A673 (cell line): ENCODE measurements around the gene LXN. TPM values are rescaled to one million over a fixed set of nuclear protein-coding genes. Genes with fewer than 3 reads are reported as not detected.

Experiments used
- BruUV-seq: library from RNA; stranded (reverse); fragments of 400-500 nt; replicated peaks from 2 replicates; lab custom pipeline; 2021; lab: Mats Ljungman, UMichigan
- CTCF ChIA-PET: fragments of 300-600 bp; sonication (Branson Sonifier 250); formaldehyde crosslinking; loops from one replicate; lab custom pipeline; 2022; ENCODE audit warnings: antibody characterized with exemption; lab: Charles Lee
- POLR2A ChIA-PET: fragments of 300-600 bp; sonication (Branson Sonifier 250); formaldehyde crosslinking; loops from one replicate; lab custom pipeline; 2022; ENCODE audit warnings: antibody characterized with exemption; ENCODE audit not compliant: low non-redundant PET; lab: Charles Lee
- DNase-seq: peaks from one replicate; pipeline ENCODE4 v3.0.0-alpha.2; 2015; ENCODE audit warnings: low spot score
- H3K27ac ChIP-seq: fragments of 200-600 bp; sonication (generic); 2 replicates; pipeline ENCODE4 v1.5.1; 2016; ENCODE audit warnings: mixed run types, low read depth, mild to moderate bottlenecking, mixed read lengths, antibody characterized with exemption, low read length; ENCODE audit not compliant: poor library complexity, severe bottlenecking
- H3K27me3 ChIP-seq: fragments of 200-600 bp; sonication (generic); replicated peaks from 2 replicates; pipeline ENCODE4 v1.6.1; 2017; ENCODE audit warnings: mixed run types, low read depth, mild to moderate bottlenecking, mixed read lengths, antibody characterized with exemption, low read length; ENCODE audit not compliant: insufficient read depth, poor library complexity
- H3K36me3 ChIP-seq: fragments of 200-600 bp; sonication (generic); 2 replicates; pipeline ENCODE4 v1.6.1; 2016; ENCODE audit warnings: mixed run types, mild to moderate bottlenecking, mixed read lengths, antibody characterized with exemption, low read length; ENCODE audit not compliant: insufficient read depth, poor library complexity, severe bottlenecking
- H3K4me1 ChIP-seq: fragments of 200-600 bp; sonication (generic); 2 replicates; pipeline ENCODE4 v1.6.1; 2017; ENCODE audit warnings: mixed run types, mild to moderate bottlenecking, mixed read lengths, antibody characterized with exemption, low read length; ENCODE audit not compliant: insufficient read depth, poor library complexity, severe bottlenecking
- H3K4me3 ChIP-seq: fragments of 200-600 bp; sonication (generic); 2 replicates; pipeline ENCODE4 v1.5.1; 2016; ENCODE audit warnings: low read depth, mixed run types, mild to moderate bottlenecking, mixed read lengths, low read length; ENCODE audit not compliant: poor library complexity, severe bottlenecking
- H3K9me3 ChIP-seq: fragments of 200-600 bp; sonication (generic); 2 replicates; pipeline ENCODE4 v1.6.1; 2016; ENCODE audit warnings: mixed run types, low read depth, mild to moderate bottlenecking, mixed read lengths, antibody characterized with exemption, low read length; ENCODE audit not compliant: poor library complexity, severe bottlenecking
- CTCF ChIP-seq: fragments of 300-800, 200-600 bp; sonication (generic); conservative IDR thresholded peaks from 2 replicates; pipeline ENCODE4 v1.5.1; 2017; ENCODE audit warnings: low read depth, mild to moderate bottlenecking, antibody characterized with exemption, low read length, moderate library complexity, mixed read lengths
- EZH2 ChIP-seq: fragments of 200-600 bp; sonication (generic); IDR thresholded peaks from 2 replicates; pipeline ENCODE4 v1.6.1; 2017; ENCODE audit warnings: borderline replicate concordance, low read depth, mild to moderate bottlenecking, mixed read lengths, antibody characterized with exemption, low read length; ENCODE audit not compliant: poor library complexity, severe bottlenecking
- intact Hi-C: fragments of 100-400 bp; cut with micrococcal nuclease; formaldehyde crosslinking; loops from one replicate; pipeline ENCODE4 v1.10.0; 2022; ENCODE audit not compliant: unreplicated experiment
- total RNA-seq: library from RNA; stranded (reverse); gene quantifications from 2 replicates; pipeline ENCODE4 v1.2.3, GENCODE V29; 2021

The LXN gene
- total RNA-seq, 1 experiment from 2014 or later = 4.5 TPM

GRCh38 chr3:158717576-158717975 is 45.1 kb upstream of the LXN start:
- BruUV-seq = no TSS peak
- intact Hi-C loops = no loop called here
- DNase-seq = no peak
- CTCF ChIA-PET = no interaction called here
- no peaks in the 10 kb centered on the region for H3K9me3 ChIP-seq
- POLR2A ChIA-PET = interaction anchor here (0.7 kb wide), 1 partner anchor 28 kb away, joined by 3 read pairs; no protein-coding TSS in a partner anchor
- no peak overlapping the region for H3K4me3 ChIP-seq
- TF ChIP-seq EZH2 (no peak), CTCF (no peak)
- H3K27ac ChIP-seq = no peak overlapping the region
- H3K36me3 ChIP-seq = no peaks in the 10 kb centered on the region
- no peaks in the 10 kb centered on the region for H3K4me1 ChIP-seq
- no peaks in the 10 kb centered on the region for H3K27me3 ChIP-seq

- ChIA-PET CTCF (no interaction called here), POLR2A (no interaction called here)
- Histone ChIP-seq H3K4me1 (no peaks in the 10 kb centered on the region), H3K27me3 (no peaks in the 10 kb centered on the region), H3K4me3 (no peak overlapping the region), H3K9me3 (no peaks in the 10 kb centered on the region), H3K27ac (peak overlapping the region; percentile 2), H3K36me3 (no peaks in the 10 kb centered on the region)
- peak; percentile 67 for DNase-seq
- BruUV-seq = no TSS peak
- intact Hi-C loops = no loop called here
- TF ChIP-seq CTCF (no peak), EZH2 (no peak)
These were observed 40.6 kb upstream of the LXN start for GRCh38 chr3:158713094-158713499.

- POLR2A ChIA-PET = no interaction called here
These were observed 40.0 kb upstream of the LXN start for GRCh38 chr3:158712443-158712842.

GRCh38 chr3:158711886-158712285 is 39.4 kb upstream of the LXN start:
- CTCF ChIA-PET = no interaction called here
- POLR2A ChIA-PET = no interaction called here
- BruUV-seq = no TSS peak
- intact Hi-C loops = no loop called here
- H3K36me3 ChIP-seq = no peaks in the 10 kb centered on the region
- TF ChIP-seq CTCF = no peak
- no peak for TF ChIP-seq EZH2
- no peak overlapping the region for H3K4me3 ChIP-seq
- H3K27ac ChIP-seq = no peak overlapping the region
- H3K27me3 ChIP-seq = no peaks in the 10 kb centered on the region
- H3K4me1 ChIP-seq = no peaks in the 10 kb centered on the region
- H3K9me3 ChIP-seq = no peaks in the 10 kb centered on the region
- DNase-seq = peak; percentile 15

More at GRCh38 chr3:158712443-158712842, 40.0 kb upstream of the LXN start:
- DNase-seq = no peak
- intact Hi-C loops = no loop called here
- CTCF ChIA-PET = no interaction called here
- no peaks in the 10 kb centered on the region for H3K9me3 ChIP-seq
- no peaks in the 10 kb centered on the region for H3K36me3 ChIP-seq
- no peaks in the 10 kb centered on the region for H3K27me3 ChIP-seq
- H3K4me1 ChIP-seq = no peaks in the 10 kb centered on the region
- H3K27ac ChIP-seq = no peak overlapping the region
- no peak overlapping the region for H3K4me3 ChIP-seq
- TF ChIP-seq EZH2 = no peak
- no TSS peak for BruUV-seq
